Activated CD8-positive, alpha-beta memory T cell treated with anti-CD3 and anti-CD28 coated beads for 1 hour (primary cell): ENCODE results near the gene TMEM150A.
A peak's percentile ranks its signal among the peaks of the same experiment; 100 is the strongest.
"Not testable (repeated sequence)": the region's sequence is repeated elsewhere in the genome, so short reads cannot be mapped to it uniquely, and the experiment has no call there.

Experiments
- DNase-seq, 2 donors: peaks; one replicate each; pipeline ENCODE4 v3.0.0-alpha.2; 2020; ENCODE audit warnings: low read depth in 1 of 2; ENCODE audit errors: extremely low read depth in 1 of 2

Gene TMEM150A

DNA sequence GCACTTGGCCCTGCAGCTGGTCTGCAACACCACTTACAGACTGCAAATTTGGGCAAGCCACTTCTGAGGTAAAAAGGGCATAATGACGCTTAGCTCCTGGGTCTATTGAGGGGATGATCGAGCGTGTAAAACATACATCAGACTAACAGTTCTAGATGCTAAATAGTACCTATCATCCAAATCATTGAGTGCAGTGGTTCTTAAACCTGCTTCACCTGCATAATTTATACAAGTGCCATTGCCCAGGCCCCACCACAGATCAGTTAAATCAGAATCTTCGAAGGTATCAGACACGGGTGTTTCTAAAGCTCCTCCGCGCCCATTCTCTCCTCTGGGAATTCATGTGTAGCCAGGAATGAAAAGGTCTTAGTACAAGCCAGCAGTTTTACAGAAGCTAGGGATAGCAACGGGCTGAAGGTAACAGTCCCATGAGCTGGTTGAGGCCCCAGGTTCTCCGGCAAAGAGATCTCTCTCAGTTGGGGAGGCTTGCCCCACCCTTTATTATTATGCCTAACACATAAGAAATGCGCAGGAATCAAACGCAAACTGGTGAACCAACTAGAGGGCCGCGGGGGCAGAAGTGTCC lies 7.7 kb downstream of the TMEM150A start:
- no peak for DNase-seq

GRCh38 chr2:85593023-85593422 lies 9.5 kb downstream of the TMEM150A start:
- no peak for DNase-seq

DNA sequence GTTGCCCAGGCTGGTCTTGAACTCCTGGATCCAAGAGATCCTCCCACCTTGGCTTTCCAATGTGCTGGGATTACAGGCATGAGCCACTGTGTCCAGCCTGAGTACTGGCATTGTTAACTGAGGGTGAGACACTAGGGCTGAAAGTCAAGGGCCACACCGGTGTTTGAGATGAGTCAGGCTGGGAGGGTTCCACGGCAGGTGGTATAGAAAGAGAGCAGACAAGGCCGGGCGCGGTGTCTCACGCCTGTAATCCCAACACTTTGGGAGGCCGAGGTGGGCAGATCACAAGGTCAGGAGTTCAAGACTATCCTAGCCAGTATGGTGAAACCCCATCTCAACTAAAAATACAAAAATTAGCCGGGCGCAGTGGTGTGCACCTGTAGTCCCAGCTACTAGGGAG lies 10.2 kb downstream of the TMEM150A start:
- DNase-seq, result not testable (repeated sequence)

GRCh38 chr2:85591563-85591962 lies 10.9 kb downstream of the TMEM150A start:
- no peak for DNase-seq

GRCh38 chr2:85590950-85591349 lies 11.5 kb downstream of the TMEM150A start:
- DNase-seq, result no peak

DNA sequence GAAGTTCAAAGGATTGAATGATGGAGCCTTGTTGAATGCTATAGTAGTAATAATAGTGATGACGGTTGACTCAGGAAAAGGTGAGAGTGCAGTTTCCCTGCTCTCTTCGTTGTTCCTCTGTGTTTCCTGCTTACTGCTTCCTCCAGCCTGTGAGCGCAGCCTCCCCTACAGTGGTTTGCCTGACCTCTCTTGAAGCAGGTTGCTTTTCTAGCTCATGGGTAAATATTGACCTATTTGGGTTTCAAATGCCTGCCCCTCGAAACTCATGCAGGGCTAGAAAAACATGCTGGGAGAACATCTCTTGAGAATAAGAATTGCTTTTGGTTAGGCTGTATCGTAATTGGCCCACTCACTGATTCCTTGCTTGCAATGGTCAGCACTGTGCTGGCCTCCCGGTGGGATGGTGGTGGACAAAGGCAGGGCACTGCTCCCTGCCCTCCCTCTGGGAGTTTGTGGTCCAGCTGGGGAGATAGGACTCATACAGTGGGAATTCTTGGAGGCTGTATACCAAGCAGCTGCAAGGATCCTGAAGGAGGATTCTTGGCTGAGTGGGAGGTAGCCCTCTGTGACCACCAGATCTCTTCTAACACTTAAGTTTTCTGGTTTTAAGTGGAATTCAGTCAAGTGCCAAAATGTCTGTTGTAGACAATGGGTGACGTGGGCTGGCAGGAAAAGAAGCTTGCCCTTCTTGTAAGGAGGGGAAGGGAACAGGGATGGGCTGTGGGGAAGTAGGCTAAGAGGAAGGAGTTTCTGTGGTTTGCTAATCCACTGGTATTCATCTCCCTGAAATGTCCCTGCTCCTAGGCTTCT lies 12.3 kb downstream of the TMEM150A start:
- DNase-seq, result no peak

DNA sequence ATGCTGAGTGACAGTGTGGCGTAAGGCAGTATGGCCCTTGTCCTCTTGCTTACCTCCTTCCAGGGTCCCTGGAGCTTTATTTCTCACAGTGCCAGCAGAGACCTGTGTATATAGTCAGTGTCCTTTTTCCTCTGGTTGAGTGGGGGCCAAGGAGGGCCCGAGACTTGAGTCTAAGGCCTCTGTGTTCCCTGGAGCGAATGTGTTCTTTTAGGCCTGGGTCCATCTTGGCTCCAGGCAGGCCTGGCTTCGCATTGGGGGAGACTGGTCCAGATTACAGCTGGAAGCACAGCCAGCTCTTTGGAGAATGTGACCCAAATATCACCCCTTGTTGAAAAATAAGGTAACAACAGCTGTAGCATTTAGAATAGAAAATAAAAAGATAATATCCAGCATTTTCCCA lies 13.3 kb downstream of the TMEM150A start:
- no peak for DNase-seq

- DNase-seq, result no peak
These were observed 13.9 kb downstream of the TMEM150A start for GRCh38 chr2:85588645-85589044.

DNA sequence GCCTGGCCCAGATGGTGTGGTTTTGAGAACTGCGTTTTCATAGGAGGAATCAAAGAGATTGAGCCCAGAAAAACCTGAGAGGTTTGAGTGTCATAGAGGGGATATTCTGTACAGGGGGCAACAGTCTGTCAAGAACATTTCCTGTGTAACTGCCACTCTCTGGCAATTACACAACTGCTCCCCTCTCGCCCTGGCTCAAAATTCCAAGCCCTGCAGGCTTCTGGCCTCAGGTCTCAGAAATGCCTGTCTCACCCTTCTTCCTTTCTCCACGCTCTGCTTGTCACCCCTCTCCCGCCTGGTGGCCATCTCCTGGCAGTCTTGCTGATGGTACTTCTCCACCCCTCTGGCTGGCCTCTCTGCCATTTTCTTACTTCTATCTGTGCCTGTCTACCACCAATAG lies 14.3 kb downstream of the TMEM150A start:
- DNase-seq, result no peak

DNA sequence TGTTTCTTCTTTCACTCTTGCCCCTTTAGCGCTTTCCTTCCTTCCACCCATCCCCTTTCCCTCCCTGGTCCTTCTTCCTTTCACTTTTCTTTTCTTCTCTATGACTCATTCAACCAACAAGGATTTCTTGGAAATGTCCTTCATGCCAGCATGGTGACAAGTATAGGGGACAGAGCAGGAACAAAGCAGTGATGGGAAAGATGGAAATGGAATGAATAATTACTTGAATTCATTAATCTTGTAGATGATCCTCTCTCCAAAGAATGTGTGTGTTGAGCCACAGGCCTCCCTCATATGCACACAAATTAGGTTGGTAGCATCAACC lies 16.8 kb downstream of the TMEM150A start:
- DNase-seq, result no peak

DNA sequence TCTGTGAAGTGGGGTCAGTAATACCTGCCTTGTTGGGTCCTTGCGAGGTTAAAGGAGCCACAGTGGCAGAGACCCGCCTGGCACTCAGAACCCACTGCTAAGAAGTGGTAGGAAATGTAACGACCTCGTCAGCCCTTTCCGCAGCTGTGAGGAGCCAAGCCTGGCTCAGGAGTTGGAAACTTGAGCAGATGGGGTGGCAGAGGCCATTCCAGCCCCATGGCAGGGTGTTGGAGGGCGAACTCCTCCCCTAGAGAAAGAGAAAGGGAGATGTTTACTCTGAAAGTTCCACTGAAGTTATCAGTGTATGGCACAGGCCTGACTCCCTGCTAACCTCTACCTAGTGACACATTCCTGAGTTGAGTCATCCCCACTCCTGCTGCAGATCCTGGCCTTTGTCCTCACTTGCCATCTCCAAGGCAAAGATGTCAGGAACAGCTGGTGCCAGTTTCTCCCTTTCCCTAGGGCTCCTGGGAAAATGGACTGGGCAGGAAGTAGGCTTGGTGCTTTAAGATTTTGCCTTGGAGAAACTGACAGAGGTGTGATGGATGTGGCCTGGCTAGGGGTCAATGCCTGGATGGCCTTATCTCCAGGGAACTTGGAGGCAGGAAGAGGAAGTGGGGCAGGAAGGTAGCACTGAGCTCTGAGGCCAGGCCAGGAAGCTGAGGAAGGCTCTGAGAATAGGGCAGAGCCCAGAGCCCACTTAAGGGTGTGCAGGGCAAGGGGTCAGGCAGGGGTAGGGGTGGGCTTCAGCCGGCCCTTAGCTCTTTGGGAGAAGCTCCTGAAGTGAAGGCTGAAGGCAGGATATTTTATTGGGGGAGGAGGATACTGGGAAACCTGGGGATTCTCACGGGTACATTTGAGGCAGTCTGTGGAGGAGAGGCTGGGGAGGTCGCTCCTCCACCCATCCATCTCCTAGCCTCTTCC lies 17.4 kb downstream of the TMEM150A start:
- no peak for DNase-seq

- DNase-seq, result no peak
These were observed 18.1 kb downstream of the TMEM150A start, which contains the start of gene VAMP5 for GRCh38 chr2:85584354-85584856. Gene VAMP5, plus strand, starts transcription at chr2:85584431. Its CDS starts 60 bp downstream, at chr2:85584491.

GRCh38 chr2:85583667-85584353 lies 18.7 kb downstream of the TMEM150A start:
- no peak for DNase-seq

DNA sequence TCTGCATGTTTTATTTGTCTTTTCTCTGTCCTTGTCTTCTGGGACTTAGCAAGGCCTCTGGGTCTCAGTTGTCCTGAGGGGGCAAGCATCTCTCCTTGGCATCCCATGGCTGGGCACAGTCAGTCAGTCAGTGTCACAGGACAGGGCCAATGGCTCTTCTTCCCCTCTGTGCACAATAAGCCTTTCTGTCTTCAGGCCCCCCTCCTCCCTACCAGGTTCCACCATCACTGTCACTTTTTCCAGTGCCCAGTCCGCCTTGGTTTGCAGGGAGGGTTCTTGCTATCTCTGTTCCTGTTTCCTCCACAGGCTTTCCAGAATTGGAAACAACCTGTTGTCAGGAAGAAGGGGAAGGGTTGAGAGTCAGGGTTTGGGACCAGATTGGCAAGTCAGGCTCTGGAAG lies 20.0 kb downstream of the TMEM150A start:
- DNase-seq, result no peak

DNA sequence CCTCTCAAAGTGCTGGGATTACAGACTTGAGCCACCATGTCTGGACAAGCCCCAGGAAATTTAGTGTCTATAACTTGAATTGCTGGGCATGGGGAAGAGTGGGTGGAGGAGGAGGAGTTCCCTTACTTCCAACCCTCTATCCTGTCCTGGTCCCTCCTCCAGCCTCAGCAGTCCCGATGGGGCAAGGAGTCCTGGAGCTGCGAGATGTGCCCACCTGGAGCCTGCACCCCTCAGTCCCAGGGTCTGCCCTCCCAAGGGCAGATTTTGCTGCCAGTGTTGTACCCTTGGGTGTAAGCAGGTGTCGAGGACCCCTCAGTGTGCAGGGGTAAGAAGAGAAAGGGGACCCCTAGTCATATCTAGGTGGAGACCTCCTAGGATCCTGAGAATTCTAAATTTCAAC lies 22.3 kb downstream of the TMEM150A start:
- no peak for DNase-seq

DNA sequence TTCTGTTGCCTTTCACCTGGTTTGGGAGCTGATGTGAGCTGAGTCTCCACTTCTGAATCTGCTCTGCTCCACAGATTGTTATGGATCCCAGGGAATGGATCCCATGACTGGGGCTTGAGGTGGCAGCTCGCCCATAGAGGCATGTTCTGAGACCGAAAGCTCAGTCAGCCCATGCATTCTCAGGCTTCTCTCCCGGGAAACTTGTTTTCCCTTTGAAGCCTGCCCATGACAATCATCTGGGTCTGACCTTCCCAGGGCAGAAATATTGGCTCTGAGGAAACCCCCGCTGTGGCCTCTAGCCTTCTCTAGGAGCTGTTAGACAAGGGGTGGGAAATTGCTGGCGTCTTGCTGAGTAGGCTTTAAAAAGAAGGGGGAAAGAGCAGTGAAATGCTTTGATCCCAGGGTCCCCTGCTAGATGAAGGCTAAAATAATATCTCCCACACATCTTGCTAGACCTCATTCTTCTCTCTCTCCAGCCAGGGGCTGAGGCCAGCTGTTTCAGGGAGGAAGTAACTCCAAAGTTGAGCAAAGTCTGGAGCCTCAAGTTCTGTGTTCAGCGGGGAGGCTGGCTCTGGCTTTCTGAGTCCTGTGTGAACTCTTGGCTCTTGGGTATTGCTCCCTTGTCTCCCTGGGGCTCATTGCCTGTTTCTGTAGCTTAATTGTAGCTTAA lies 23.1 kb downstream of the TMEM150A start:
- no peak for DNase-seq

GRCh38 chr2:85578243-85579180 lies 24.0 kb downstream of the TMEM150A start:
- no peak for DNase-seq

GRCh38 chr2:85577386-85578242 lies 24.9 kb downstream of the TMEM150A start, which contains the start of gene VAMP8:
Gene VAMP8, plus strand, starts transcription at chr2:85577586. Its CDS starts 61 bp downstream, at chr2:85577647.
- peak in 1 of 2 donors; percentile 37 for DNase-seq
